Spleen (tissue), 11 donors: ENCODE measurements around the gene HSPA5. TPM values are rescaled to one million over a fixed set of nuclear protein-coding genes. Genes with fewer than 3 reads are reported as not detected.

Experiments
- DNase-seq: peaks from one replicate; pipeline ENCODE4 v3.0.0-alpha.2; 2020
- H3K27ac ChIP-seq, 8 donors: fragments of 200-600 bp; sonication (generic) in 7 of 8; 1 replicate in 4 of 8; 2 replicates in 4 of 8; pipeline versions ENCODE4 v1.5.0 to v1.8.0; 2016 to 2021; ENCODE audit warnings: inconsistent platforms in 4 of 8, mild to moderate bottlenecking in 4 of 8, moderate library complexity in 1 of 8
- H3K27me3 ChIP-seq, 7 donors: fragments of 200-600 bp; sonication (generic) in 6 of 7; replicated peaks in 1 of 7; 1 replicate in 4 of 7; 2 replicates in 3 of 7; pipeline versions ENCODE4 v1.5.0 to v1.8.0; 2016 to 2021; ENCODE audit warnings: inconsistent platforms in 3 of 7, mild to moderate bottlenecking in 1 of 7
- H3K36me3 ChIP-seq, 6 donors: fragments of 200-600 bp; sonication (generic) in 5 of 6; 1 replicate in 4 of 6; 2 replicates in 2 of 6; pipeline versions ENCODE4 v1.5.0 to v1.8.0; 2016 to 2021; ENCODE audit warnings: inconsistent platforms in 2 of 6
- H3K4me1 ChIP-seq, 6 donors: fragments of 200-600 bp; sonication (generic) in 5 of 6; 1 replicate in 3 of 6; 2 replicates in 3 of 6; pipeline versions ENCODE4 v1.5.0 to v1.8.0; 2016 to 2021; ENCODE audit warnings: inconsistent platforms in 3 of 6
- H3K4me3 ChIP-seq, 8 donors: fragments of 200-600 bp; sonication (generic) in 7 of 8; 1 replicate in 4 of 8; 2 replicates in 4 of 8; pipeline versions ENCODE4 v1.5.0 to v1.8.0; 2016 to 2021; ENCODE audit warnings: inconsistent platforms in 4 of 8, mild to moderate bottlenecking in 4 of 8, moderate library complexity in 2 of 8
- H3K9me3 ChIP-seq, 8 donors: fragments of 200-600 bp; sonication (generic) in 7 of 8; 1 replicate in 4 of 8; 2 replicates in 4 of 8; pipeline versions ENCODE4 v1.5.0 to v1.8.0; 2016 to 2021; ENCODE audit warnings: inconsistent platforms in 4 of 8
- CTCF ChIP-seq, 11 experiments: fragments of 200-600 bp in 7 of 11; fragments of 450-650 bp in 4 of 11; sonication (generic) in 4 of 11; IDR thresholded peaks in 8 of 11; conservative IDR thresholded peaks in 3 of 11; 1 replicate in 7 of 11; 2 replicates in 4 of 11; pipeline versions ENCODE4 v1.4.0 to v1.8.0; 2016 to 2021; ENCODE audit warnings: antibody characterized with exemption in 11 of 11, inconsistent platforms in 4 of 11, mild to moderate bottlenecking in 1 of 11
- POLR2A ChIP-seq, 3 donors: fragments of 450-650 bp; IDR thresholded peaks; one replicate each; pipeline ENCODE4 v1.5.1; 2017; ENCODE audit warnings: antibody characterized with exemption in 3 of 3, mild to moderate bottlenecking in 1 of 3
- POLR2AphosphoS5 ChIP-seq, 3 donors: sonication (generic); formaldehyde crosslinking; IDR thresholded peaks; one replicate each; pipeline ENCODE4 v1.5.1; 2017; ENCODE audit warnings: antibody characterized with exemption in 3 of 3
- WGBS, 5 donors: extraction: QIAGEN DNeasy Blood & Tissue Kit in 3 of 5; methylation state at CpG; one replicate each; pipeline versions ENCODE4 v1.1.5 to v1.1.7; 2013 to 2018; 5-methylcytosine and 5-hydroxymethylcytosine counted together
- intact Hi-C: fragments of 100-400 bp; cut with DNase I; formaldehyde crosslinking; loops from one replicate; pipeline ENCODE4 v1.15.0; 2023; ENCODE audit warnings: low total_unique reads
- polyA plus RNA-seq, 3 donors: library from polyadenylated mRNA; stranded (reverse); fragments of 200-250 nt; gene quantifications; one replicate each; pipeline ENCODE4 v1.2.1, GENCODE V29; 2013
- total RNA-seq, 7 donors: library from RNA; depleted of rRNA in 3 of 7; stranded (reverse); fragments of >200 nt in 3 of 7; fragmentation: NEBNext Ultra II Directional in 4 of 7; extraction: Animal tissue kit (Norgen Biotek cat#: 25700) in 4 of 7; gene quantifications; one replicate each; pipeline versions ENCODE4 v1.1.0 to v1.2.1, GENCODE V29; 2016 to 2021
- donor health status: healthy with polysubstance abuse.
- donor health status: DM: no; HTN: no; CAD: no; lungs with moderate emphysema.
- donor health status: DM: no; HTN: no; CAD: no.
- donor health status: Bipolar disorder and iron deficiency.
- donor health status: healthy.
- donor health status: DM: no; HTN: no; CAD: no.
- donor health status: DM: yes; HTN: yes; CAD: no.

HSPA5 gene
- total and polyA plus RNA-seq, 10 donors, result 30.0 to 190 (median 122) TPM

- Histone ChIP-seq H3K4me1 (peaks cover 19 to 36% (median 29%) of the 10 kb centered on the region in 6 donors), H3K9me3 (no peaks in the 10 kb centered on the region), H3K36me3 (peaks cover 0 to 13% (median 9%) of the 10 kb centered on the region in 6 donors), H3K27ac (no peak overlapping the region), H3K4me3 (no peak overlapping the region), H3K27me3 (no peaks in the 10 kb centered on the region)
- TF ChIP-seq POLR2AphosphoS5 (IDR thresholded peaks at IDR 0.05), result no peak
- intact Hi-C loops, result no loop called here
- 94 to 97% (median 95%) methylated on average over 15 of the region's 15 CpGs for WGBS, 5 donors
- DNase-seq, result no peak
These were observed 2.7 kb upstream of the HSPA5 start for GRCh38 chr9:125243792-125244260.

DNA sequence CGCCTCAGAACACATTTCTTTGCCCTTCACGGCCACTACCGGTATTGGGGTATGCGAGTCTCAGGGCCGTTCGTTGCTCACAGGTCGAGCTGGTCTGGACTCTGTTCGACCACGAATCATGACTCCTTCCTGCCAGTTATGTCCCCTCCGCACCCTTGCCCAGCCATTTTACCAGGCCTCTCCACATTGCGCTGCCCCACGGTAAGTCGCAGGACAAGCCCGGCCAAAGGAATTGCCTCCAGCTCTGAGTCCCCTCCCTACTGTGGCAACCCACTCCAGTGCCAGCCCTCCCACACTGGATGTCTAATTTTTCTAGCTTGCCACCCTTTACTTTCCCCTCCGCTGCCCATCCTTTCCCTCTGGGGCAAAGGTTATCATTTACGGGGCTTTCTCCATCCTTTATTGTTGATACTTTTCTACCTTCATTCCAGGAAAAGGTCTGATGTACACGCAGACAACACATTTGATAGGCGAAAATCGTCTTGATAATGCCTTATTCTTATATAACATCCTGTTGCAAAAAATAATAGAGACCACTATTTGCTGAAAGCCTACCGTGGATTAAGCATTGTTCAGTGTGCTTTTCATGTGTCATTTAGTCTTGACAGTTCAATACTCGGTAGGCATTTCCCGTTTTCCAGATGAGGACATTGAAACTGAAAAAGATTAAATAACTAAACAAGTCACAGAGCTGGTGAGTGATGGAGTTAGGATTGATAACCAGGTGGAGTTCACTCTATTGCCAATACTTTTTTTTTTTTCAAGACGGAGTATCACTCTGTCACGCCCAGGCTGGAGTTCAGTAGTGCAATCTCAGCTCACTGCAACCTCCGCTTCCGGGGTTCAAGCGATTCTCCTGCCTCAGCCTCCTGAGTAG lies 958 bp upstream of the HSPA5 start:
- no peaks in the 10 kb centered on the region for H3K9me3 ChIP-seq
- H3K4me3 ChIP-seq, result peak overlapping the region; percentile 58 to 87 (median 76)
- DNase-seq, result peak; percentile 84
- H3K27ac ChIP-seq, result peak overlapping the region; percentile 91 to 98 (median 97)
- no peaks in the 10 kb centered on the region for H3K27me3 ChIP-seq
- TF ChIP-seq POLR2AphosphoS5 (IDR thresholded peaks at IDR 0.05) (no peak), POLR2A (IDR thresholded peaks at IDR 0.05) (no peak), CTCF (IDR thresholded peaks at IDR 0.05 in 8 of 11, conservative IDR thresholded peaks at IDR 0.05 in 3 of 11) (no peak)
- H3K36me3 ChIP-seq, result peaks cover 0 to 31% (median 27%) of the 10 kb centered on the region in 6 donors
- peaks cover 35 to 53% (median 46%) of the 10 kb centered on the region in 6 donors for H3K4me1 ChIP-seq
- intact Hi-C loops, result no loop called here
- WGBS, 5 donors, result 20 to 25% (median 22%) methylated on average over 27 of the region's 27 CpGs

GRCh38 chr9:125240649-125240999 lies 519 bp downstream of the HSPA5 start:
- Histone ChIP-seq H3K27ac (peak overlapping the region; percentile 75 to 98 (median 94)), H3K27me3 (no peaks in the 10 kb centered on the region), H3K4me3 (peak overlapping the region; percentile 53 to 87 (median 82)), H3K9me3 (no peaks in the 10 kb centered on the region), H3K36me3 (peaks cover 0 to 45% (median 41%) of the 10 kb centered on the region in 6 donors), H3K4me1 (peaks cover 50 to 68% (median 61%) of the 10 kb centered on the region in 6 donors)
- whole genome bisulfite sequencing, 5 donors, result 0 to 1% (median 1%) methylated on average over 29 to 33 of the region's 33 CpGs
- TF ChIP-seq POLR2AphosphoS5 (IDR thresholded peaks at IDR 0.05), result no peak
- no peak for TF ChIP-seq POLR2A (IDR thresholded peaks at IDR 0.05)
- TF ChIP-seq CTCF (IDR thresholded peaks at IDR 0.05 in 8 of 11, conservative IDR thresholded peaks at IDR 0.05 in 3 of 11), result no peak
- DNase-seq, result no peak
- intact Hi-C loops, result no loop called here

- intact Hi-C loops, result no loop called here
- DNase-seq, result no peak
- Histone ChIP-seq H3K4me1 (peaks cover 57 to 75% (median 68%) of the 10 kb centered on the region in 6 donors), H3K9me3 (no peaks in the 10 kb centered on the region), H3K27ac (peak overlapping the region in 7 of 8 donors; percentile 75 to 98 (median 95)), H3K4me3 (peak overlapping the region; percentile 53 to 87 (median 82)), H3K27me3 (no peaks in the 10 kb centered on the region), H3K36me3 (peaks cover 0 to 52% (median 49%) of the 10 kb centered on the region in 6 donors)
- TF ChIP-seq POLR2A (IDR thresholded peaks at IDR 0.05), result no peak
- TF ChIP-seq CTCF (IDR thresholded peaks at IDR 0.05 in 8 of 11, conservative IDR thresholded peaks at IDR 0.05 in 3 of 11), result no peak
- no peak for TF ChIP-seq POLR2AphosphoS5 (IDR thresholded peaks at IDR 0.05)
- WGBS, 5 donors, result 11 to 25% (median 15%) methylated on average over 8 of the region's 8 CpGs
These were observed 1.2 kb downstream of the HSPA5 start for GRCh38 chr9:125239631-125240597.
